Hepatocyte (in vitro differentiated cells): ENCODE data around the gene PPAT.

Experiments
- CTCF ChIP-seq: fragments of 200-600 bp; sonication (generic); IDR thresholded peaks from 2 replicates; pipeline ENCODE4 v1.5.1; 2016; ENCODE audit warnings: antibody characterized with exemption, mild to moderate bottlenecking; ENCODE audit not compliant: poor library complexity
- EZH2 ChIP-seq: fragments of 200-600 bp; sonication (generic); IDR thresholded peaks from 2 replicates; pipeline ENCODE4 v1.6.1; 2016; ENCODE audit warnings: antibody characterized with exemption, mild to moderate bottlenecking, borderline replicate concordance
- EZH2phosphoT487 ChIP-seq: fragments of 200-600 bp; sonication (generic); IDR thresholded peaks from one replicate; pipeline ENCODE4 v1.6.1; 2018; ENCODE audit warnings: antibody characterized with exemption, mild to moderate bottlenecking, low read depth, moderate library complexity; ENCODE audit not compliant: unreplicated experiment, severe bottlenecking

GRCh38 chr4:56438766-56439165, 3.4 kb upstream of the PPAT start:
- no peak for TF ChIP-seq CTCF
- TF ChIP-seq EZH2, result no peak
- TF ChIP-seq EZH2phosphoT487, result no peak
